GM15510 (cell line): ENCODE results near the gene ADAM17.

Experiments used
- POLR2A ChIP-seq: IDR thresholded peaks from 3 replicates; pipeline ENCODE4 v1.6.1; 2011; ENCODE audit warnings: borderline replicate concordance; ENCODE audit not compliant: insufficient read length; ENCODE audit errors: extremely low read depth

Gene ADAM17

DNA sequence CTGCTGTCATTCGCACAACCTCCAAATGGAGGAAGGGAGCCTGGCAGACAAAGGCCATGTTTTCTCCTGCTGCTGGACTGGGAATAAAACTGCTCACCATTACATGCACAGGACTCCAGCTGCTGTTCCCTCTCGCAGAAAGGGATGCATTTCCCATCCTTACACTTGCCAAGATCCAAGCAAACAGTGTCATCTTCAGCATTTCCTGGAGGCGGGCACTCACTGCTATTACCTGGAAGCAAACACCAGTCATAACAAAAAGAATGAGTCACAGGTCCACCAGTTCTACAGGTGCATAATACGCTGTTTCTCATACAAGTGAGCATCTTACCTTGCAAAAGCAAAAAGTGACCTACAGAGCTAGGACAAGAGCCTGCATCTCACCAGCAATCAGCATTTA, 58.6 kb downstream of the ADAM17 start:
- no peak for TF ChIP-seq POLR2A

DNA sequence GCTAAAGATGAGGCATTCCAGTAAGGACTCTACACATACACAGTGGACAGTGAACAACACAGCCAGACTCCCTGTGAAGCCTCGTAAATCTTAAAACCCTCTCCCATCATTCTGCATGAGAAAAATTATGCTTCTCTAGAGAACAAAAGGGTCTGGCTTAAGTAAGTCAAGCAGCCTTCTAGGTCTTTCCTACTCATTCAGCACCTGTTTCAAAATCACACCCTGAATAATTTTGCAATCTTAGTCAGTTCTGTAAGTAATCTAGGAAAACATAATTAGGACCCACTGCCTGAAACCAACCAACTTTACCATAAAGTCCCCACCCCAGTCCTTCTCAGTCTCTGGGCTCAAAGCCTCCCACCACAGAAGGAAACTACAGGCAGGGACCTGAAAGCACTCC, 61.5 kb downstream of the ADAM17 start:
- no peak for TF ChIP-seq POLR2A

DNA sequence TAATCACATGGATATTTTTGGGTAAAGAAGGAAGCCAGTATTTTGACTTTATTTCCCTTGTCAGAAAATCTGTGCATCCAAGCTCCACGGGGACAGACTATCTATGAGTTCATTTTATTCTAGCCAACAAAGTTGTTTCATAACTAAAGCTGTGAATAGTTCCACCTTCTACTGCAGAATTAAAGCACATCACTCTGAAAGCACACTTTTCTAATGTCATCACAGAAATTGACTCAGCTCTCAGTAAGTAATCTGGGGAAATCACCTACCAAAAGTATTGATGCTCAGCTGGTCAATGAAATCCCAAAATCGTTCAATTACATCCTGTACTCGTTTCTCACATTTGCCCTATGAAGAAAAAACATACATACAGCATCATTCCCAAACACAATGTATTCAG, 62.2 kb downstream of the ADAM17 start:
- no peak for TF ChIP-seq POLR2A

GRCh38 chr2:9492927-9493326, 62.7 kb downstream of the ADAM17 start:
- no peak for TF ChIP-seq POLR2A

DNA sequence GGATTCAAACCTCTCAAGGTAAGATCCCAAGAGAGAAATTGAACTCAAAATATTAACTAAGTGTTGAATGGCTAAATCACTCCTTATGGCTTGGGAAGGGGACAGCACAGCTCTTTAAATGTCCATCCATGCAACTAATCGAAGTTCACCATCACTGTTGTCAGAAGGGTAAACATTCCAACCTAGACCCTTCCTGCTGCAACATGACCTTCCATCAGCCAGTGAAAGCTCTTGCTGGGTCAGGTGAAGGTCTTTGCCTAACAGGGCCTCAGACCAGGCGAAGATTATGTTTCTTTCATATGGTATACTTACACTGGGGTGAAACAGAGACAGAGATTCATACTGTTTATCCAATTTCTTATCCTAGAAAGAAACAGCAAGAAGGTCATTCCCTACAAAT, 64.8 kb downstream of the ADAM17 start:
- no peak for TF ChIP-seq POLR2A

- TF ChIP-seq POLR2A, result no peak
Observed at GRCh38 chr2:9488583-9489547, 66.8 kb downstream of the ADAM17 start.

DNA sequence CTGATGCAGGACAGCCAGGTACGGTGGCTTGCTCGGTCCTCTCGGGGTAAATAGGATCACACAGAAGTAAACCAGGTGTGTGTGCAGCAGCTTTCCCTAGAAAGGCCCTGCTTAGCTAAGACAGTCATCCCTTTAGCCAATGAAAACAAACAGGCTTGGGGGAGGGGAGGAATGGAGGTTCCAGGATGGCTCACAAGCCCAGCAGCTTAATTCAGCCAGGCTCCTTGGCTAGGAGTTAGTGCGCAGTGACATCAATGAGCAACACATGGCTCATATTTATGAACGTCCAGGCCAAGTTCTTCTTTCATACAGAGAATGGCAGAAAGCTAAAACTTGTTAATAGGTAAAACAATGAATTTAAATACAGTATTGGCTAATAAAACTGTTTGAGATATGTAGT, 71.1 kb downstream of the ADAM17 start:
- no peak for TF ChIP-seq POLR2A

DNA sequence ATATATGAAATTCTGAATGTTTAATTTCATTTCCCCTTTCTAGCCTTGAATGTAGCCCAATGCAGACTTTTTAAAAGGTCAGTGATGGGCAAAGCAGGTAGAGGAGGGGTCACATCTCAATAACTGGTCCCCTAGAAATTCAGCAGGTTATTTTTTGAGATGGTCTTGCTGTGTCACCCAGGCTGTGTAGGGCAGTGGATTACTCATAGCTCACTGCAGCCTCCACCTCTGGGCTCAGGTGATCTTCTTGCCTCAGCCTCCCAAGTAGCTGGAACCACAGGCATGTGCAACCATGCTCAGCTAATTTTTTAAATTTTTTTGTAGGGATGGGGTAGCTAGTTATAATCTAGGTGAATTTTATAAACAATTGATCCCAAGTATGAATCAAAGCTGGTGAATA, 72.5 kb downstream of the ADAM17 start:
- TF ChIP-seq POLR2A, result no peak

- no peak for TF ChIP-seq POLR2A
Observed at GRCh38 chr2:9480157-9480556, 75.5 kb downstream of the ADAM17 start.

- no peak for TF ChIP-seq POLR2A
Observed at GRCh38 chr2:9478526-9478925, 77.1 kb downstream of the ADAM17 start.

DNA sequence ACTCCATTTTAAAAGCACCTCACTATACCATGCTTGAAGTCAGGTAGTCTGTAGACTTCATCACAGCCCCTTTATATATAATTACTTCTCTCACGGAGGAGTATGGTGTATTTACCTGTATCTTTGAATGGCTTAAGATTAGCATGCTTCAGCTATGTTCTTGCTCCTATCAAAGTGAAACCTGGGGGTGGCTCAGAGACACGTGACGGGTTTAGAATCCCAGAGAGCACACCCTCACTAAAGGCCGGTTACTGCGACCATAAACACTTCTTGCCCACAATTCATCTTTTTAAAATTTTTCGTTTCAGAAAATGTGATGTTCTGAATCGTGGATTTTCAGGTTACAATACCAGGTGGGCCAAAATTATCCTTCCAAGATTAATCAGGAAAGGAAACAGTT, 77.7 kb downstream of the ADAM17 start:
- no peak for TF ChIP-seq POLR2A

- peak; percentile 81 for TF ChIP-seq POLR2A
Observed at GRCh38 chr2:9474361-9475057, 81.1 kb downstream of the ADAM17 start, which contains the start of gene IAH1. Gene IAH1, plus strand, starts transcription at chr2:9474551. Its CDS starts 16 bp downstream, at chr2:9474567.

DNA sequence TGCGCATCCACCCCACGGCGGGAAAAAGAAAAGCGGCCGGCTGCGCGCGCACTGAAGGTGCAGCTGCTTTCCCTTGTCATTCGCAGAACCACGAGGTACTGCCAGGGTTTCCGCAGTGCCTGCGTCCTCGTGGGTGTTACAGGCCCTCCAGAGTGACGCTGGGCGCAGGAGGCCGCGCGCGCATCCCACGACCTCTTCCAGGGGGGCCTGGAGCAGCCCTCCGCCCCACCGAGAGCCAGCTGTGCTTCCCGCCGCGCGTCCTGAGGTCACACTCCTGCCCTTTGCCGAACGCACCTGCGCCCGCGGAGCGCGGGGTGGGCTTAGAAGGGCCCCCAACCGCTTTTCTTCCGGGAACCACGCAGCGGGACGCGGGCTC, 81.7 kb downstream of the ADAM17 start:
- TF ChIP-seq POLR2A, result no peak

DNA sequence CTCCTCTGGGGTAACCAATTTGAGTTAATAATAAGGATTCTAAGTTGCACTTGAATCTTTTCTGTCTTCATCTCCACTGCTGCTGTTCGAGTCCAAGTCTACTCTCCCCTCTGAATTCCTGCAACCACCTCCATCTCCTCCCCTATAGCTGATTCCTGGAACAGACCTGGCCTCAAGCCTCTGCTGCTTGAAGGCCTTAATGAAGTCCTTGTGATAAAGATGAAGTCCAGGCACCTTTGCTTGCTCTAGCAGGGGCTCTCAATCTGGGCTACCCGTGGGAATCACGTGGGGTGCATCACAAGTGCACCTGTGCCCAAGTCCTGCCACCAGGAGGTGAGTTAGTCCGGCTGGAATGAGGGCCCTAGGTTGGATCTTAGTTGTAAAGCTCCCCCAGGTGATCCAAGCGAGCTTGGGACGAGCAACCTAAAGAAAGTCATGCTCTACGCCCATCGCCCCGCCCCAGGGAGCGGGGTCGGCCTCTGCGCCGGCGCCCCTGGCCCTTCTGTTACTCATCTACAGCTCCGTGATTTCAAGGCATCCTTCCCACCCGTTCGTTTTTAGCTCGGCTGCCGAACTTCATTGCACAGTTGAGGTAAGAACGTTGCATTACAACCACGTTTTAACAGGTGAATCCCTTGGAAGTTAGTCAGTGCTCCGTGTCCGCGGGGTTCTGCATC, 82.2 kb downstream of the ADAM17 start:
- no peak for TF ChIP-seq POLR2A

- no peak for TF ChIP-seq POLR2A
Observed at GRCh38 chr2:9472511-9472910, 83.1 kb downstream of the ADAM17 start.
